Kidney epithelial cell (primary cell): ENCODE measurements around the gene ELOA. TPM values are rescaled to one million over a fixed set of nuclear protein-coding genes. Genes with fewer than 3 reads are reported as not detected.
A peak's percentile ranks its signal among the peaks of the same experiment; 100 is the strongest.

Experiments used
- DNase-seq: peaks from one replicate; pipeline ENCODE4 v3.0.0-alpha.2; 2010; ENCODE audit warnings: low read depth
- H3K27me3 ChIP-seq: 2 replicates; pipeline ENCODE4 v1.6.0; 2011; ENCODE audit warnings: low read length; ENCODE audit not compliant: control insufficient read depth, insufficient read depth
- H3K36me3 ChIP-seq: 2 replicates; pipeline ENCODE4 v1.5.1; 2011; ENCODE audit warnings: low read length; ENCODE audit not compliant: control insufficient read depth, insufficient read depth
- H3K4me3 ChIP-seq: 2 replicates; pipeline ENCODE4 v1.5.1; 2011; ENCODE audit warnings: low read depth, mild to moderate bottlenecking, control low read depth, low read length
- CTCF ChIP-seq: IDR thresholded peaks from 2 replicates; pipeline ENCODE4 v1.5.1; 2011; ENCODE audit warnings: mild to moderate bottlenecking, moderate library complexity, low read length, control low read depth, inconsistent platforms; ENCODE audit not compliant: insufficient read depth, poor library complexity, severe bottlenecking
- total RNA-seq: library from RNA; depleted of rRNA; stranded (reverse); fragments of >200 nt; gene quantifications from 2 replicates; pipeline ENCODE4 v1.2.3, GENCODE V29; 2015

Gene ELOA, protein sequence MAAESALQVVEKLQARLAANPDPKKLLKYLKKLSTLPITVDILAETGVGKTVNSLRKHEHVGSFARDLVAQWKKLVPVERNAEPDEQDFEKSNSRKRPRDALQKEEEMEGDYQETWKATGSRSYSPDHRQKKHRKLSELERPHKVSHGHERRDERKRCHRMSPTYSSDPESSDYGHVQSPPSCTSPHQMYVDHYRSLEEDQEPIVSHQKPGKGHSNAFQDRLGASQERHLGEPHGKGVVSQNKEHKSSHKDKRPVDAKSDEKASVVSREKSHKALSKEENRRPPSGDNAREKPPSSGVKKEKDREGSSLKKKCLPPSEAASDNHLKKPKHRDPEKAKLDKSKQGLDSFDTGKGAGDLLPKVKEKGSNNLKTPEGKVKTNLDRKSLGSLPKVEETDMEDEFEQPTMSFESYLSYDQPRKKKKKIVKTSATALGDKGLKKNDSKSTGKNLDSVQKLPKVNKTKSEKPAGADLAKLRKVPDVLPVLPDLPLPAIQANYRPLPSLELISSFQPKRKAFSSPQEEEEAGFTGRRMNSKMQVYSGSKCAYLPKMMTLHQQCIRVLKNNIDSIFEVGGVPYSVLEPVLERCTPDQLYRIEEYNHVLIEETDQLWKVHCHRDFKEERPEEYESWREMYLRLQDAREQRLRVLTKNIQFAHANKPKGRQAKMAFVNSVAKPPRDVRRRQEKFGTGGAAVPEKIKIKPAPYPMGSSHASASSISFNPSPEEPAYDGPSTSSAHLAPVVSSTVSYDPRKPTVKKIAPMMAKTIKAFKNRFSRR
- total RNA-seq, result 51.8 and 56.7 TPM in 2 replicates

DNA sequence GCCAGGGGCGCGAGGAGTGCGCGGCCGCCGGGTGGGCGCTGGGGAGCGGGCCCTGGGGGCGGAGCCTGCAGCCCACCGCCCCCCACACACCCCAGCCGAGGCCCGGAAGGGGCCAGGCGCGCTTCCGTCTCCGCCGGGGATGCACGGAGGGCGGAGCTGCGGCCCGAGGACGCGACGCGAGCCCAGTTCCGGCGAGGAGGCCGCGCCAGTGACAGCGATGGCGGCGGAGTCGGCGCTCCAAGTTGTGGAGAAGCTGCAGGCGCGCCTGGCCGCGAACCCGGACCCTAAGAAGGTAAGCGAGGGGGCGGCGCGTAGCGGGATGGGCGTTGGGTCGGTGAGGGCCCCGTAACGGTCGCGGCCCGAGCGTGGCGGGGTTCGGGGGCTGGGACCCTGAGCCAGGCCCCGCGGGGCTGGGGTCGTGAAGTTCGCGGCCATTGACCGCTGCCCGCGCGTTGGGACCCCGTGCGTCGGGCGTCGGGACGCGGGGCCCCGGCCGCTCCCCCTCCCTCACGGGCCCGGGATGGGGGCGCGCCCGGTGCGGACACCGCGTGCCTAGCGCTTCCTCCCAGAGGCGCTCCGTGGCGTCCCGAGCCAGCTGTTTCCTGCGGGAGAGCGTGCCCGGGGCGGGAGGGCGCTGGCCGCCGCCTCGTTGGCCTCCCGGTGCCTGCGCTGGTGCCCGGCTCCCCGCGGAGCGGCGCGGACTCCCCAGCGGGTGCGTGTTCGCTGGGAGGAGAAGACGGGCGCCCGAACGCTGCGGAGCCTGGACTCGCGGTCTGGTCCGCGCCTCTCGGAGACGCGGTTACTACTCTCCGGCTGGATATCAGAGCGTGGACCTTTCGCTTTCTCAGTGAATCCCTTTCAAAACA, at the start of gene ELOA:
Gene ELOA (plus strand): TSS at position 185 of the 866 bp plus-strand sequence. CDS start 33 bp downstream, at position 218.
- H3K36me3 ChIP-seq, result no peaks in the 10 kb centered on the region
- no peak for DNase-seq
- H3K4me3 ChIP-seq, result peak within 1 kb of the TSS; percentile 79
- H3K27me3 ChIP-seq, result no peaks in the 10 kb centered on the region
- TF ChIP-seq CTCF, result no peak

GRCh38 chr1:23693599-23693998, 49.7 kb upstream of the ELOA start:
- peaks cover 9% of the 10 kb centered on the region for H3K36me3 ChIP-seq
- no peak for TF ChIP-seq CTCF
- H3K4me3 ChIP-seq, result no peak overlapping the region
- DNase-seq, result no peak
- no peaks in the 10 kb centered on the region for H3K27me3 ChIP-seq

- no peak for TF ChIP-seq CTCF
- DNase-seq, result no peak
- peaks cover 9% of the 10 kb centered on the region for H3K36me3 ChIP-seq
- H3K27me3 ChIP-seq, result no peaks in the 10 kb centered on the region
- no peak overlapping the region for H3K4me3 ChIP-seq
Observed at GRCh38 chr1:23694371-23694770, 48.9 kb upstream of the ELOA start.

DNA sequence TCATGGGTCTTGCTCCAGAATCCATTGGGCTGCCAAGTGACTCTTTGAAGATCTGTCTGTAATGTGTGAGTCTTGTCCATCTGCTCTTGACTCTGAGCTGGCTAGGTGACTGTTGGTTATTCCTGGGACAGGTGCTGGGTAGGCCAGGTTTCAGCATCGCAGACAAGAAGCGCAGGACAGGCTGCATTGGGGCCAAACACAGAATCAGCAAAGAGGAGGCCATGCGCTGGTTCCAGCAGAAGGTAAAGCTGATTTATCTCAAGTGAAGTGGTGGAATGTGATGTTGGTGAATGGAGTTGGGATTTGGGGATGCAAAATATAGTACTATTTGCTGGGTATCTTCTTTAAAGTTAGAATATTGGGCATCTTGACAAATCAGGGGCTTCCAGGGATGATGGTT, 47.6 kb upstream of the ELOA start:
- no peak for DNase-seq
- Histone ChIP-seq H3K4me3 (no peak overlapping the region), H3K36me3 (peaks cover 9% of the 10 kb centered on the region), H3K27me3 (no peaks in the 10 kb centered on the region)
- no peak for TF ChIP-seq CTCF

- no peak for DNase-seq
- Histone ChIP-seq H3K36me3 (peaks cover 9% of the 10 kb centered on the region), H3K4me3 (no peak overlapping the region), H3K27me3 (no peaks in the 10 kb centered on the region)
- TF ChIP-seq CTCF, result no peak
Observed at GRCh38 chr1:23696335-23696989, 46.8 kb upstream of the ELOA start.
